Measurements from ENCODE around the gene RMND5A. TPM values are rescaled to one million over a fixed set of nuclear protein-coding genes. Genes with fewer than 3 reads are reported as not detected.

RMND5A gene
- polyA plus RNA-seq, 1 experiment: 10.8 TPM

DNA sequence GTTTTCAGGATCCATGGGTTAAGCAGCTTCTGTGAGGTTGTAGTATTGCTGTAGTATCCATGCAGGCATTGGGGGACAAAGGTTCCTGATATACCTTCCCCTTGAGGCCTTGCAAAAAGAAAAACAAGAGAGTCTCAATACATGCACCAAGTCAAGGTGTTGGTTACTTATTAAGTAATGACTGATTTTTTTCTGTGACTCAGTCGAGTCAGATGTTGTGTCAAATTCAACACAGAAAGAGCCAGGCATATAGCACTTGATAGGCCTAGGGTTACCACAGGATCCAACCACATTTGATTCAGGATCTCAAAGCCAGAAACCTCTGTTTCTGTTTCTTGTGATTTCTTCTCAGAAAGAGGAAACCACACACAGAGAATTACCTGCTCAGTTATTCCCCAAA is 95.5 kb downstream of the RMND5A start:
- TF ChIP-seq, protein P1, sequence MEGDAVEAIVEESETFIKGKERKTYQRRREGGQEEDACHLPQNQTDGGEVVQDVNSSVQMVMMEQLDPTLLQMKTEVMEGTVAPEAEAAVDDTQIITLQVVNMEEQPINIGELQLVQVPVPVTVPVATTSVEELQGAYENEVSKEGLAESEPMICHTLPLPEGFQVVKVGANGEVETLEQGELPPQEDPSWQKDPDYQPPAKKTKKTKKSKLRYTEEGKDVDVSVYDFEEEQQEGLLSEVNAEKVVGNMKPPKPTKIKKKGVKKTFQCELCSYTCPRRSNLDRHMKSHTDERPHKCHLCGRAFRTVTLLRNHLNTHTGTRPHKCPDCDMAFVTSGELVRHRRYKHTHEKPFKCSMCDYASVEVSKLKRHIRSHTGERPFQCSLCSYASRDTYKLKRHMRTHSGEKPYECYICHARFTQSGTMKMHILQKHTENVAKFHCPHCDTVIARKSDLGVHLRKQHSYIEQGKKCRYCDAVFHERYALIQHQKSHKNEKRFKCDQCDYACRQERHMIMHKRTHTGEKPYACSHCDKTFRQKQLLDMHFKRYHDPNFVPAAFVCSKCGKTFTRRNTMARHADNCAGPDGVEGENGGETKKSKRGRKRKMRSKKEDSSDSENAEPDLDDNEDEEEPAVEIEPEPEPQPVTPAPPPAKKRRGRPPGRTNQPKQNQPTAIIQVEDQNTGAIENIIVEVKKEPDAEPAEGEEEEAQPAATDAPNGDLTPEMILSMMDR (IDR thresholded peaks at IDR 0.05; ENCODE audit: insufficient read depth, low read depth, low read length): no peak
- no peaks in the 10 kb centered on the region; the same call in 1 of the 2 replicates for H3K27me3 ChIP-seq (ENCODE audit: control insufficient read depth, insufficient read depth, low read length)
- no peaks in the 10 kb centered on the region for H3K36me3 ChIP-seq (ENCODE audit: control insufficient read depth, insufficient read depth, low read length)
- H3K4me3 ChIP-seq (ENCODE audit: low read depth, low read length): no peak overlapping the region
- ChIA-PET POLR2A (no interaction called here), CTCF (no interaction called here)
- DNase-seq (ENCODE audit: low read depth): no peak

DNA sequence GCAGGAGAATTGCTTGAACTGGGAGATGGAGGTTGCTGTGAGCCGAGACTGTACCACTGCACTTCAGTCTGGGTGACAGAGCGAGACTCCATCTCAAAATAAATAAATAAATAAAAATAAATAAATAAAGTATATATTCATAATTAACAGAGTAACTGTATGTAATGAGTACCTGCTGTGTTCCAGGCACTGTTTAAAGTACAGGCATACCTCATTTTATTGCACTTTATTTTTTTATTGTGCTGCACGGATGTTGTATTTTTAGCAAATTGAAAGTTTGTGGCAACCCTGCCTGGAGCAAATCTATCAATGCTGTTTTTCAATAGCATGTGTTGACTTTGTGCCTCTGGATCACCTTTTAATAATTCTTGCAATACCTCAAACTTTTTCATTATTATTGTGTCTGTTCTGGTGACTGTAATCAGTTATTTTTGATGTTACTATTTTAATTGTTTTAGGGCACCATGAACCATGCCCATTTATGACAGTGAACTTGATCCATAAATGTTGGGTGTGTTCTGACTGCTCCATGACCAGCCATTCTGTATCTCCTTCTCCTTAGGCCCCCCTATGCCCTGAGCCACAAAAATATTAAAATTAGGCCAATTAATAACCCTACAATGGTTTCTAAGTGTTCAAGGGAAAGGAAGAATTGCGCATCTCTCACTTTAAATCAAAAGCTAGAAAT is 98.2 kb downstream of the RMND5A start:
- no peak for DNase-seq (ENCODE audit: low read depth)
- TF ChIP-seq, protein P1 (IDR thresholded peaks at IDR 0.05; ENCODE audit: insufficient read depth, low read depth, low read length): no peak
- H3K4me3 ChIP-seq (ENCODE audit: low read depth, low read length): no peak overlapping the region
- ChIA-PET CTCF (interaction anchor here (2.8 kb wide), 1 partner anchor 10 kb away, joined by 11 read pairs; no protein-coding TSS in a partner anchor), POLR2A (no interaction called here)
- H3K27me3 ChIP-seq (ENCODE audit: control insufficient read depth, insufficient read depth, low read length): no peaks in the 10 kb centered on the region; the same call in 1 of the 2 replicates
- no peaks in the 10 kb centered on the region for H3K36me3 ChIP-seq (ENCODE audit: control insufficient read depth, insufficient read depth, low read length)

DNA sequence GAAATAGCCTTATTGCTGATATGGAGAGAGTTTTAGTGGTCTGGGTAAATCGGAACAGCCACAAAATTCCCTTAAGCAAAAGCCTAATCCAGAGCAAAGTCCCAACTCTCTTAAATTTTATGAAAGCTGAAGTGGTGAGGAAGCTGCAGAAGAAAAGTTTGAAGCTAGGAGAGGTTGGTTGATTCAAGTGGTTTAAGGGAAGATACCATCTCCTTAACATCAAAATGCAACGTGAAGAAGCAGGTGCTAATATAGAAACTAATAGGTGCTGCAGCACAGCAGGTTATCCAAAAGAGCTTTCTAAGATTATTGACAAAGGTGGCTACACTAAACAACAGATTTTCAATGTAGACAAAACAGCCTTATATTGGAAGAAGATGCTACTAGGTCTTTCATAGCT is 98.9 kb downstream of the RMND5A start:
- H3K36me3 ChIP-seq (ENCODE audit: control insufficient read depth, insufficient read depth, low read length): no peaks in the 10 kb centered on the region
- no peak overlapping the region for H3K4me3 ChIP-seq (ENCODE audit: low read depth, low read length)
- H3K27me3 ChIP-seq (ENCODE audit: control insufficient read depth, insufficient read depth, low read length): no peaks in the 10 kb centered on the region; the same call in 1 of the 2 replicates
- no peak for DNase-seq (ENCODE audit: low read depth)
- ChIA-PET CTCF (interaction anchor here (2.8 kb wide), 1 partner anchor 11 kb away, joined by 11 read pairs; no protein-coding TSS in a partner anchor), POLR2A (no interaction called here)
- TF ChIP-seq, protein P1 (IDR thresholded peaks at IDR 0.05; ENCODE audit: insufficient read depth, low read depth, low read length): no peak

DNA sequence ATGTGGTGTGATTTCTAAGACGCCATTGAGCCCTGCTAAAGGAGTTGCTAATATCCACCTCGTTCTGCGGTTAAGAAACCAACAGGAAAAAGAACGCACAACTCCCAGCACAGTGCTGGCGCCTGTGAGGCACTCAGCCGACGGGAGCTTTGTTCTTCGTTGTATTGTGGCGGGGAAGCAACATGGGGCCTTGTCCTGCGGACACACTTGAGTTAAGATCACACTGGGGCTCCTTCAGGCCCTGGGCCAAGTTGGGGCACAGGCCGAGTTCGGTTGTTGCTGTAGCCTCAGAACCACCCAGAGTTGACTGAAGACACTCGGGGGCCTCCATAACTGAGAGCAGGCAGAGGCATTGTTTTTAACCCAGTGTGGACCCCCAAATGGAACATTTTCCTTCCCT is 101.2 kb downstream of the RMND5A start:
- no peak for DNase-seq (ENCODE audit: low read depth)
- Histone ChIP-seq H3K36me3 (ENCODE audit: control insufficient read depth, insufficient read depth, low read length) (no peaks in the 10 kb centered on the region), H3K27me3 (ENCODE audit: control insufficient read depth, insufficient read depth, low read length) (peaks cover 3% of the 10 kb centered on the region), H3K4me3 (ENCODE audit: low read depth, low read length) (no peak overlapping the region)
- ChIA-PET POLR2A (no interaction called here), CTCF (interaction anchor here (2.8 kb wide), 1 partner anchor 13 kb away, joined by 11 read pairs; no protein-coding TSS in a partner anchor)
- TF ChIP-seq, protein P1 (IDR thresholded peaks at IDR 0.05; ENCODE audit: insufficient read depth, low read depth, low read length): no peak

DNA sequence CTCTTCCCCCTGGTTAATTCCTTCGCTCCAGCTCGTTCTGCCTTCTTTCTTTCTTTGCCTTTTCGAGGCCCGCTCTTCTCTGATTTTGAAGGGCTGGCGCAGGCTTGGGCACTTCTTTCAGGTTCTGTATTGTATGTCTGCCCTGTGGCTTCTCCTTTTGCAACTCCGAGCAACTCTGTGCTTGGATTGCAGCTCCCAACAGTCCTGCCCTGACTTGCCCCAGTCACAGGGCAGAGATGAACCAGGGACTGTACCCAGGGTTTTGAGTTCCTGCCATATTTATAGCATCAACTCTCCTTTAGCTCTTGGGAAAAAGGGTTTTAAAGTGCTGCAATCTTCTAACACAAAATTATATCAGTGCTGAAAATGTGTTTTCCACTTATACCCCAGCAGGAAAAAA is 101.8 kb downstream of the RMND5A start:
- DNase-seq (ENCODE audit: low read depth): no peak
- Histone ChIP-seq H3K4me3 (ENCODE audit: low read depth, low read length) (no peak overlapping the region), H3K27me3 (ENCODE audit: control insufficient read depth, insufficient read depth, low read length) (peaks cover 3% of the 10 kb centered on the region), H3K36me3 (ENCODE audit: control insufficient read depth, insufficient read depth, low read length) (no peaks in the 10 kb centered on the region)
- ChIA-PET CTCF (no interaction called here), POLR2A (no interaction called here)
- TF ChIP-seq, protein P1 (IDR thresholded peaks at IDR 0.05; ENCODE audit: insufficient read depth, low read depth, low read length): no peak
